Neural crest cell (in vitro differentiated cells): ENCODE measurements around the gene NGEF. TPM values are rescaled to one million over a fixed set of nuclear protein-coding genes. Genes with fewer than 3 reads are reported as not detected.

Experiments
- DNase-seq: peaks from one replicate; pipeline ENCODE4 v3.0.0; 2021; ENCODE audit warnings: low read depth, mixed read lengths, low spot score
- H3K27ac Mint-ChIP-seq: one replicate; pipeline ENCODE4 v1.8.0; 2021; ENCODE audit warnings: mild to moderate bottlenecking, mixed read lengths; ENCODE audit not compliant: unreplicated experiment
- H3K27me3 Mint-ChIP-seq: 2 replicates; pipeline ENCODE4 v1.8.0; 2021; ENCODE audit warnings: low read depth, mild to moderate bottlenecking, mixed read lengths
- H3K36me3 Mint-ChIP-seq: 2 replicates; pipeline ENCODE4 v1.8.0; 2021; ENCODE audit warnings: low read depth, mild to moderate bottlenecking, mixed read lengths
- H3K4me1 Mint-ChIP-seq: 2 replicates; pipeline ENCODE4 v1.8.0; 2021; ENCODE audit warnings: mixed read lengths
- H3K4me3 Mint-ChIP-seq: one replicate; pipeline ENCODE4 v1.8.0; 2021; ENCODE audit warnings: mild to moderate bottlenecking, mixed read lengths
- H3K9me3 Mint-ChIP-seq: 2 replicates; pipeline ENCODE4 v1.8.0; 2021; ENCODE audit warnings: mixed read lengths
- total RNA-seq: library from RNA; stranded (reverse); gene quantifications from 2 replicates; pipeline ENCODE4 v1.2.1, GENCODE V29; 2021
- TF ChIP-seq, protein P1 (sequence below): fragments of 200-600 bp; sonication (generic); conservative IDR thresholded peaks from 2 replicates; pipeline ENCODE4 v1.5.0; 2021; ENCODE audit warnings: antibody characterized with exemption, mild to moderate bottlenecking

The NGEF gene
- total RNA-seq, 1 donor from 2014 or later, result 0.96 TPM

DNA sequence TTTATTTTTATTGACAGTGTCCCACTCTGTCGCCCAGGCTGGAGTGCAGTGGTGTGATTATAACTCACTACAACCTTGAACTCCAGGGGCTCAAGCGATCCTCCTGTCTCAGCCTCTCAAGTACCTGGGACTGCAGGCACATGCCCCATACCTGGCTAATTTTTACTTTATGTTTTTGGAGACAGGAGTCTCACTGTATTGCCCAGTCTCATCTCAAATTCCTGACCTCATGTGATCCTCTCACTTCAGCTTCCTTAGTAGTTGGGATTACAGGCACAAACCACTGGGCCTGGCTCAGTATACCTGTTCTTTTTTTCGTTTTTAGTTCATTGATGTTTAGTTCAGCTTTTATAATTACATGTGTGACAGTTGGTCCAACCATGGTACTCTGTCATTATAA, 183.1 kb downstream of the NGEF start:
- peaks cover 17% of the 10 kb centered on the region for H3K36me3 Mint-ChIP-seq
- H3K27ac Mint-ChIP-seq, result no peak overlapping the region
- H3K4me1 Mint-ChIP-seq, result no peaks in the 10 kb centered on the region
- TF ChIP-seq, protein P1, sequence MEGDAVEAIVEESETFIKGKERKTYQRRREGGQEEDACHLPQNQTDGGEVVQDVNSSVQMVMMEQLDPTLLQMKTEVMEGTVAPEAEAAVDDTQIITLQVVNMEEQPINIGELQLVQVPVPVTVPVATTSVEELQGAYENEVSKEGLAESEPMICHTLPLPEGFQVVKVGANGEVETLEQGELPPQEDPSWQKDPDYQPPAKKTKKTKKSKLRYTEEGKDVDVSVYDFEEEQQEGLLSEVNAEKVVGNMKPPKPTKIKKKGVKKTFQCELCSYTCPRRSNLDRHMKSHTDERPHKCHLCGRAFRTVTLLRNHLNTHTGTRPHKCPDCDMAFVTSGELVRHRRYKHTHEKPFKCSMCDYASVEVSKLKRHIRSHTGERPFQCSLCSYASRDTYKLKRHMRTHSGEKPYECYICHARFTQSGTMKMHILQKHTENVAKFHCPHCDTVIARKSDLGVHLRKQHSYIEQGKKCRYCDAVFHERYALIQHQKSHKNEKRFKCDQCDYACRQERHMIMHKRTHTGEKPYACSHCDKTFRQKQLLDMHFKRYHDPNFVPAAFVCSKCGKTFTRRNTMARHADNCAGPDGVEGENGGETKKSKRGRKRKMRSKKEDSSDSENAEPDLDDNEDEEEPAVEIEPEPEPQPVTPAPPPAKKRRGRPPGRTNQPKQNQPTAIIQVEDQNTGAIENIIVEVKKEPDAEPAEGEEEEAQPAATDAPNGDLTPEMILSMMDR, result no peak
- H3K4me3 Mint-ChIP-seq, result no peak overlapping the region
- no peaks in the 10 kb centered on the region for H3K27me3 Mint-ChIP-seq
- peaks cover 2% of the 10 kb centered on the region for H3K9me3 Mint-ChIP-seq
- no peak for DNase-seq

Other genes with a start within 250 kb of the NGEF start
- not detected in 2 replicates for gene KCNJ13, start 236.7 kb downstream of the NGEF start, total RNA-seq
- gene SNORC, start 143.0 kb downstream of the NGEF start, total RNA-seq, result 2.8 and 3.0 TPM in 2 replicates
- not detected in 2 replicates for gene NEU2, start 19.4 kb upstream of the NGEF start, total RNA-seq
- gene INPP5D, start 47.1 kb upstream of the NGEF start, total RNA-seq, result 0.28 and 0.30 TPM in 2 replicates
- 26.9 and 28.2 TPM in 2 replicates for gene ATG16L1, start 238.4 kb upstream of the NGEF start, total RNA-seq